Left kidney (tissue), 2 donors: ENCODE results near the gene METAP2. TPM values are rescaled to one million over a fixed set of nuclear protein-coding genes. Genes with fewer than 3 reads are reported as not detected.

Source experiments
- DNase-seq: peaks from one replicate; pipeline ENCODE4 v3.0.0-alpha.2; 2013
- polyA plus RNA-seq: library from polyadenylated mRNA; unstranded; fragments of 120-200 nt; gene quantifications from one replicate; pipeline ENCODE4 v1.2.1, GENCODE V29; 2013; ENCODE audit not compliant: insufficient read length

The METAP2 gene
- polyA plus RNA-seq, 1 donor: 171 TPM

- DNase-seq: no peak
Observed at GRCh38 chr12:95509300-95509699, 35.3 kb downstream of the METAP2 start.

GRCh38 chr12:95511977-95512376, 38.0 kb downstream of the METAP2 start:
- no peak for DNase-seq

- no peak for DNase-seq
Observed at GRCh38 chr12:95513599-95513998, 39.6 kb downstream of the METAP2 start.

DNA sequence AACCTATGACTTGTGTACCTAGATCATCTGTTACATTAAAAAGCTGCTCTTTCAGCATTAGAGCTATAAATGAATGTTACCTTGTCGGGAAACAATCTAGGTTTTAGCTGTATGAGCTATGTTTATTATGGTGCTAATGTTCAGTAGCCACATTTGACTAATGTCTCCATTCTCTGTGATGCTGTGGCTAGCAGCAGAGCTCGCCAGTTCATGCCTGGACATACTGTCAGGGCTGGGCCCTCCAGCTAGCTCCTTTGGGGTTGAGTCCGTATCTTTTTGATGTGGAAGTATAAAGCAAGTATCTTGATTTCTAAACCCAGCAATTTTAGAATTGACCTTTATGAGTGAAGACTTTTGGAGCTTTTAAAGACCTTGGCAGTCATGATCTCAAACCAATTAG, 41.2 kb downstream of the METAP2 start:
- no peak for DNase-seq

DNA sequence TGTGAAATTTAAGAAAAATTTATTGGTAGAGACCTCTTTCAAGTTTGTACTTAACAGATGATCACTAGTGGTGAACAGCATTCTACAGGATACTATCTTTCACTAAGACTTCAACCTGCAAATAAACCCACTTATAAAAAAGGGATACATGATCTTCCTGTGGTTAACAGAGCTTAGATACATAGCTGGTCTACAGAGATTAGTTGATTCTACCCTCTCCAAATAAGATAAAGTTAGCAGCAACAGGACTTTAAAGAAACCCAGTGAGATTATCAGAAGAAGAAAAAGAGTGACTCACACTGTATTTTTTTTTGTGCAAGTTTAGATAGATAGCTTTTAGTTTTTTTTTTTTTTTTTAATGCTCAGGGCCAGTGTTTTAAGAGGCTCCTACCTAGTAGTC, 42.8 kb downstream of the METAP2 start:
- no peak for DNase-seq

GRCh38 chr12:95517246-95517645, 43.3 kb downstream of the METAP2 start:
- no peak for DNase-seq

GRCh38 chr12:95518944-95519343, 45.0 kb downstream of the METAP2 start:
- no peak for DNase-seq

GRCh38 chr12:95520816-95521215, 46.9 kb downstream of the METAP2 start:
- DNase-seq: no peak

- no peak for DNase-seq
Observed at GRCh38 chr12:95522692-95523091, 48.7 kb downstream of the METAP2 start.

DNA sequence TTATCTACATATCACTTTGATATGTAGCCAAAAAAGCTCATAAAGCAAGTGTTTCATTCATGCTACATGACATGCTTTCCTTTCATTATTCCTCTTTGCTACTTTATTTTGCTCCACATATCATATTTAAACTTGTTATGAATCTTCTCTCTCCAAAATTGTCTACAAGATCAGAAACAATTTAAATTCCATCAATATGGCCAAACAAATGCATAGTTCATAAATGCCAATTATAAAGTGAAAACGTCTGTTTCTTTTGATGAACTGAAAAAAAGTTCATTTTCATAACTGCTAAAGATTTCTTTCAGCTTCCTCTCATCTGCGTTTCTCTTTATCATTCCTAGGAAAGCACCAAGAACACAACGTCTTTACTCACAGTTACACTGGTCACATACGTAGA, 54.5 kb downstream of the METAP2 start:
- DNase-seq: no peak

DNA sequence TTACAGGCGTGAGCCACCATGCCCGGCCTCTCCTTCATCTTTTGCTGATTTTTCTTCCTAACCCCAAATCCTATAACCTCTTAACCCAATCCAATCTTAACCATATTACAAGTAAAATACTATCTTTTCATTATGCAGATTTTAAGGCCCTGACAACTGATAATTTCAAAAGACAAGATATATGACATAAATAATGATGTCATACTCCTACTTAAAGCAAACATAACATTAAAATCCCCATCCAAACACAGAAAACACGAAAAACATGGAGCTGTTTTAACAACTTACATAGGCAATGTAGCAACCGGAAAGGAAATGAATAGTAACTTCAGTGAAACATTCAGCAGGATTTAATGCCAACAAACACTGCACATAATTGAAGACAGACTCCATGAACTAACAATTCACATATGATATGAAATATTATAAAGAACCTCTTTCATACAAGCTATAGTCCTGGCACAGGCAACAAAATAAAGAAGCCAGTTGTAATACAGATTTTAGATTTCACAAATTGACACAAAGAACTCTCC, 55.8 kb downstream of the METAP2 start:
- no peak for DNase-seq

DNA sequence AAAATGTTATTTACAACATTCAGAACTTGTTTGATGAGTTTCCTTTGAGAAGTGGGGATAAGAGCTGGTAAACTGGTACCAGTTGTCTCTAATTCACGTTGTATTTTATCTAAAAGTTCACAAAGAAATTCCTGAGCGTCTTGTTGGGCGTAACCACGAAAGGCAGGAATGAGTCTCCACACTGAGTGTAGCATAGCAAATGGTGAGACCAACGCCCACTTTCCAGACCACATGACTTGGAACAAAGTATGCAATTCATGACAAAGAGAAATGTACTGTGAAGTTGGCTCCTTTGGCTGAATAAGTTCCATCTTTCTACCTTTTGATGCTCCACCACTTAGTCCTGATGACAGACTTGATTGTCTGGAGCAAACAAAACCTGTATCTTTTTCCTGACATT, 58.9 kb downstream of the METAP2 start:
- DNase-seq: no peak

GRCh38 chr12:95533985-95534384, 60.0 kb downstream of the METAP2 start:
- DNase-seq: no peak

DNA sequence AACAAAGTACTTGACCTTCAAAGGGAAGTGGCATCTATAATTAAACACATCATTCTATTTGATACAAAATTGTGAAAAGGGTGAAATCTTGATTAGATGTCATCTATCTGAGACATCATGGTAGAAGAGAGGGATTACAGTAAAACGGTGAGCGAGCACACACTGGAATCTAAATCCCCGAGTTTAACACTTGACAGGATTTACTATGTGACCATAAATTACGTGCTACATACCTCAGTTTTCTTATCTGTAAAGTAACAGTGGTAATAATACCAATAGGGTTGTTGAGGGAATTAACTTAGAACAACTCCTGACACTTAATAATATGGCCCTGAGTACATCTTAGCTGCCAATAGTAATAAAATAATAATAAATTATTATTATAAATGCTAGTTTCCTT, 64.1 kb downstream of the METAP2 start:
- no peak for DNase-seq

DNA sequence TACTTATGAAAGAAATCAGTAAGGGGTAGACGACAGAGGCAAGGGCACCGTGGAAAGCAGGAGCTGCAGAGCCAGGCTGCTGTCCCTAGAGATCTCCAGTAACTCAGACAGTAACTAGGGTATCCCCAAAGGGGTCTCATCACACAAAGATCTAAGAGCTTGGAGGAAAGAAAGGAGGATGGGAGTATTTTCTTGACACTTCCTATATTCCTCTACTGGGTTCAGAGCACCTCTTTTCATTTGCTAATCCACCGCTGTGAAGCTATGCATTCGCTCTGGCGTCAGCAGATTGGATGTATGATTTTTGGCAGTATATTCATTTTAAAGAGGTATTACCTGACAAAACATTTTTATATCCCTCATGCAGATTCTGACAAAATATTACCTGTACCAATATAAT, 64.7 kb downstream of the METAP2 start:
- DNase-seq: no peak

DNA sequence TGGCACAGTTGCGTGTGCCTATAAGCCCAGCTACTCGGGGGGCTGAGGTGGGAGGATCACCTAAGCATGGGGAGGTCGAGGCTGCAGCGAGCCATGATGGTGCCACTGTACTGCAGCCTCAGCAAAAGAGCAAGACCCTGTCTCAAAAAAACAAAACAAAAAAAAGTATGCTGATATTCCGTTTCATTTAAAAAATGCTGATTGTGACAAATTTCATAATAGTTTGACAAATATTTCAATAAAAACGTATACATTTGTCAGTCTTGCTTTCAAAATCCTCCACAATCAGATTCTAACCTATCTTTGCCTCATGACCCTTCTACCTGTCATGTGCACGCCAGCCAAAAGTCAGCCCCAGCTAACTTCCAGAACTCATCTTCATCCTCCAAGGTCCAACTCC, 67.5 kb downstream of the METAP2 start:
- no peak for DNase-seq

- DNase-seq: no peak
Observed at GRCh38 chr12:95543305-95543704, 69.4 kb downstream of the METAP2 start.

DNA sequence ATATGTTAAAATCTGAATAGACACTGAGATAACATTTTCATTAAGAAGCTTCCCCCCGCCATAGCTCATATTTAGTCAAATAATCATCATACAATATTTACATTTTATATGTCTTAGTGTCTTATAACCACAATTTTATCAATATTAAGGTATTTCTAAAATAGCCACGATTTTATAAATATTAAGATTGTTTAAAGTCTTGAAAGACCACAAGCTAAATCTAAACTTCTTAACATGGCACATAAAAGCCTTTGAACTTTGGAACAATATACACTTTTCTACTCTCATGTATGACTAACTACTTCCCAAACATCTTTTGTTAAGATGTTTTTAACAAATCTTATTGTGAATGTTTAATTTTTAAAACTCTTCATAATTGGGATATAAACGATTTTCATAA, 70.8 kb downstream of the METAP2 start:
- no peak for DNase-seq

DNA sequence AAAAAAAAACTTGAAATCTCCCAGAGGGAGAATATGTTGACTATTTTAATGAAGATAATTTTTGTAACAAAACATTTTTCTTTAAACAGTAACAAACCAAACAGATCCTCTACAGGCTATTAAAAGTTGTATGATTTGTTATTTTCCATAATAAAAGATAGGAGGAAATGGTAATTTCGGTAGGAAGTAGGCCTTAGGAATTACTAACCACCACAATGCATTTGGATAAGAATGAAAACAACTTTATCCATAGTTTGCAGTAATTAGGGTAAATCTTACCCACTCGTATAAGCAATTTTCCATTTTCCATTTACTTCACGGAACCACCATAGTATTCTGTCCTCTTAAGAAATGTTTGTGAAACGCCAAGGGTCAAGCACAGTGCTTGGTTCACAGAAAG, 71.4 kb downstream of the METAP2 start:
- DNase-seq: no peak

DNA sequence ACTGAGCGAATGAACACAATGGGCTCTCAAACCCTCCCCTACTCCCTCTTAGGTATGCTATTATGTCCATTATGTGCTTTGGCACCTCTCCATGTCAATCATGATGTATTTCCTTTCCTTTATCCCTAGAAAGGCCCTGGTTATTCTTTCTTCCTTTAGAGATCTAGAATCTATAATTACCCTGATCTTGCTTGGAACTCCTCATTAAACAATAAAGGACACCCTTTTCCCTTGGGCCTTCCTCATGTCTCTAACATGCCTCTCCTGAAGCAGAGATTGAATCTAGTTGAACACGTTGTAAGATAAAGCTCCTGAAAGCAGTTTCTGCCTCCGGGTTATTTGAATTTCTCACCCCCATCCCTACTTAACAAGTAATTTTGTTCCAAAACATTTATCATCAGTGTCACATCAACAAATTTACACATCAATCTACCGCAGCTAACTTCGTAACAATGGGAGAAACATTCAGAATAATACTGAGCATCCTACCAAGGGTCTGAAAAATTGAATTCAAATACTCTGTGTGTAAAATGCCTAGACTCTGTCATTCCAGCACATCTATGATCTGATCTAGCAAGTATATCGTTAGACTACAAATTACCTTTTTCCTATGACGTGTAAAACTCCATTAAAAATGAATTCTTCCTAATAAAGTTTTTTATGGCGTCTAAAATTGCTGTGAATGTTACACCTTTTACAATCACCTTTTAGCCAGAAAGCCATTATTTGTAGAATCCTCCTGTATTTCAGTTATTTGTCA, 72.0 kb downstream of the METAP2 start:
- no peak for DNase-seq

DNA sequence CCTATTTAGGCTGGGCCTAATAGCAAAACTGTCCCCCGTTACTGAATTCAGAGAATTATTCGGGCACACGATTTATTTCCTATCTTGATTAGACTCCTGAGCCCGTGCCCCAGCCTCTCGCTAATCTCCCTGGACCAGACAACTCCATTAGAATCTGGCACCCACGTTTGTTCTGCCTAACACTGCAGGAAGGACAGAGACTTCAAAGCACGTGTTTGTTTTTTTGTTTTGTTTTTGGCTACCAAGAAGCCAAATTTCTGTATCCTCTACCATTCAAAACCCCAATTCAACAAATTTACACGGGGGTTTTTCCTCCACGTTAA, 72.5 kb downstream of the METAP2 start:
- no peak for DNase-seq

DNA sequence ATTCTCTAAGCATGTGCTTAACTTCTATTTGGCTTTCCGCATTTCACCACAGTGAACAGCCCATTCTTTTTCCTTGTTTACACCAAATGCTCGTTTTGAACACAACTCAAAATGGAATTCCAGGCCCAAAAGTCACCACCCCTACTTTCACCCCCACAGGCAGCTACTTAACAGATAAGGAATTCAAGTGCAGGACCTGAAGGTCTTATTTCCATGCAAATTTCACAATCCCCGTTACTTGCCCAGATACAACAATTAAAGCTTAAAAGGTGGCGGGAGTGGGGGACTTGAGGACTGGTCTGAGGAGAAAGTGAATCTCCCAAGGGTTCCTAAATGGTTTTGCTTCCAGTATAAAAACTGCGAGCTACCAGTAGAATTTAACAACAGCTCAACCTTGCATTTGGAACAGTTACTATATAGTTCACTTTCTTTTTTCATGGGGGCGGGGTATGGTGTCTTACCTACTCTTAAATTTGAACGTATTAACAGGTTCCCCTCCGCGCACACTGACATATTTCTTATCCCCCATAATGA, 73.6 kb downstream of the METAP2 start:
- DNase-seq: no peak

DNA sequence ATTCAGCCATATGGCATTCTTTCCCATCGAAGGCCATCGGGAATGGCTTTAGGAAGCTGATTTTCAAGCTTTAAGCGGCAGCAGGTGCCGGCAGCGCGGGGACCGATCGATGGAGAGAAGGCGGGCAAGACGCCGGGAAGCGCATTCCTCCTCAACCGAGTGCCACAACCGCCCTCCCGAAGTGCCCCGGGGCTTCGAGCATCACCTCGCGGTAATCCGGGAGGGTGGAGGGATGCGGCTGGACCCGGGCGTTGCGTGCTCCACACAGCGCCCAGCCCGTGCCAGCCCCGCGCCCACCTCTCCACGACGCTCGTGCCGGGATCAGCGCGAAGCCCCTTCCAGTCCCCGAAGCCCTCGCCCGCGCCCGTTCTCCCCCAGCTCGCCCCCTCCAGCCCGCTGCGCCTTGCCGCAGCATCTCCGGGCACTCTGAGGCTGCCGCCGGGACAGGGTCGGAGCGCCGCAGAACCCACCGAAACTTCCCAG, 74.1 kb downstream of the METAP2 start:
- DNase-seq: no peak
